Measurements from ENCODE around the gene HS1BP3. TPM values are rescaled to one million over a fixed set of nuclear protein-coding genes. Genes with fewer than 3 reads are reported as not detected.
A peak's percentile ranks its signal among the peaks of the same experiment; 100 is the strongest.

HS1BP3 gene
- total RNA-seq, 2 experiments from 2014 or later = 12.8 to 12.9 TPM

GRCh38 chr2:20664431-20665242 lies 13.7 kb upstream of the HS1BP3 start:
- Mint-ChIP-seq H3K9me3 (ENCODE audit: low read depth) (no peaks in the 10 kb centered on the region), H3K27ac (no peak overlapping the region), H3K27me3 (peaks cover 92% of the 10 kb centered on the region), H3K4me3 (no peak overlapping the region), H3K4me1 (peaks cover 13% of the 10 kb centered on the region), H3K36me3 (no peaks in the 10 kb centered on the region)
- ATAC-seq (no peak), DNase-seq (no peak)
- CTCF ChIA-PET = interaction anchor here (2.0 to 8.6 kb wide), 2 partner anchors 13 to 299 kb away, joined by 10 to 154 read pairs; partner anchors contain the start of gene HS1BP3

GRCh38 chr2:20664071-20664390 lies 13.1 kb upstream of the HS1BP3 start:
- no peaks in the 10 kb centered on the region for H3K9me3 Mint-ChIP-seq (ENCODE audit: low read depth)
- CTCF ChIA-PET = interaction anchor here (2.0 to 8.6 kb wide), 2 partner anchors 13 to 299 kb away, joined by 10 to 154 read pairs; partner anchors contain the start of gene HS1BP3
- peaks cover 91% of the 10 kb centered on the region for H3K27me3 Mint-ChIP-seq
- no peak overlapping the region for H3K27ac Mint-ChIP-seq
- ATAC-seq (no peak), DNase-seq (no peak)
- H3K4me3 Mint-ChIP-seq = no peak overlapping the region
- no peaks in the 10 kb centered on the region for H3K36me3 Mint-ChIP-seq
- peaks cover 13% of the 10 kb centered on the region for H3K4me1 Mint-ChIP-seq

- Mint-ChIP-seq H3K4me3 (no peak overlapping the region), H3K27ac (no peak overlapping the region), H3K27me3 (peaks cover 89% of the 10 kb centered on the region), H3K36me3 (no peaks in the 10 kb centered on the region), H3K4me1 (peaks cover 13% of the 10 kb centered on the region), H3K9me3 (ENCODE audit: low read depth) (no peaks in the 10 kb centered on the region)
- ATAC-seq (no peak), DNase-seq (no peak)
- CTCF ChIA-PET = interaction anchor here (2.0 to 8.6 kb wide), 2 partner anchors 12 to 300 kb away, joined by 10 to 154 read pairs; partner anchors contain the start of gene HS1BP3
Observed at GRCh38 chr2:20663196-20664070, 12.5 kb upstream of the HS1BP3 start.

- H3K36me3 Mint-ChIP-seq = no peaks in the 10 kb centered on the region
- CTCF ChIA-PET = interaction anchor here (0.7 to 8.6 kb wide), 20 partner anchors 8 to 344 kb away, joined by 3 to 154 read pairs (median 7); partner anchors contain the start of genes HS1BP3 and LDAH
- ATAC-seq (no peak), DNase-seq (no peak)
- peaks cover 85% of the 10 kb centered on the region for H3K27me3 Mint-ChIP-seq
- no peak overlapping the region for H3K4me3 Mint-ChIP-seq
- peaks cover 13% of the 10 kb centered on the region for H3K4me1 Mint-ChIP-seq
- no peak overlapping the region for H3K27ac Mint-ChIP-seq
- H3K9me3 Mint-ChIP-seq (ENCODE audit: low read depth) = no peaks in the 10 kb centered on the region
Observed at GRCh38 chr2:20662308-20662937, 11.5 kb upstream of the HS1BP3 start.

GRCh38 chr2:20661421-20662307 lies 10.8 kb upstream of the HS1BP3 start:
- CTCF ChIA-PET = interaction anchor here (0.6 to 8.6 kb wide), 35 partner anchors 9 to 381 kb away, joined by 3 to 154 read pairs (median 4); partner anchors contain the start of genes HS1BP3 and LDAH
- no peak overlapping the region for H3K27ac Mint-ChIP-seq
- DNase-seq (peak; percentile 75), ATAC-seq (peak; percentile 73)
- peaks cover 82% of the 10 kb centered on the region for H3K27me3 Mint-ChIP-seq
- H3K4me3 Mint-ChIP-seq = no peak overlapping the region
- H3K36me3 Mint-ChIP-seq = no peaks in the 10 kb centered on the region
- peaks cover 12% of the 10 kb centered on the region for H3K4me1 Mint-ChIP-seq
- no peaks in the 10 kb centered on the region for H3K9me3 Mint-ChIP-seq (ENCODE audit: low read depth)

DNA sequence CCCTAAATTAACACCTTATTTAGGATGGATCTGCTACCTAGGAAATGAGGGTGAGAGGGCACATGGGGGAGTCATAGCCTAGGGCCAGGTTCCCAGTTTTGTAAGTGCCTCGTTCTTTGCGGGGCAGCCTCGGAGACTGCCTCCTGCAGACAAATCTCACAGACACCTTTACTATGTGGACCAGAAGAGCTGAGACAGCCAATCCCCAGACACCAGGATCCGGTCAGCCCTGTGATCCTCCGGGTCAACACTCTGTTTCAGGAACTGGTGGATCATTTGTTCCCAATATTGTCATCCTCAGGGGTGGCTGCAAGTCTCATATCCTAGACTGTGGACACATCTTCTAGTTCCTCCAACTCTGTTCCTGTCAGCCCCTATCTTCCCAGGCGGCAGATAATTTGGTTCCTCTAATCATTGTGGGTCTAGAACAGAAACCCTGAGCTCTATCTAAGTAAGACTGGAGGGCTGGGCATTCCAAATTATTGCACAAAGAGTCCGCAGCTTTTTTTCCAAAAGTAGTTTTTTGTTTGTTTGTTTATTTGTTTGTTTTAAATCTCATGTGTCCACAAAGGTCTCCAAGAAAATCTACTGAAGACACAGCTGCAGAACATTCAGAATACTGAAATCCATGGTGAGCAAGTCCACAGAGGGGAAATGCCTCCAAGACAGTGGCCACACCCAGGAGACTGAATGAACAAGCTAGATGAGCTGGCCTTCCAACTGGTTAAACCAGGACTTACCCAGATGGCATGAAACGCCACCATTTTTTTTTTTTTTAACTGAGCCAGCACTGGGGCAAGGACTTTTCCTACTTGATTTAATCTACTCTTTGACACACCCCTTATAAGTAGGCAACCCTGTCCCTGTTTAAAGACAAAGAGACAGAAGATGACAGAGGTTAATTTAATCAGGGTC lies 9.9 kb upstream of the HS1BP3 start:
- ATAC-seq (no peak), DNase-seq (no peak)
- Mint-ChIP-seq H3K4me1 (peaks cover 5% of the 10 kb centered on the region), H3K4me3 (no peak overlapping the region), H3K27ac (no peak overlapping the region), H3K36me3 (no peaks in the 10 kb centered on the region), H3K9me3 (ENCODE audit: low read depth) (no peaks in the 10 kb centered on the region), H3K27me3 (peaks cover 76% of the 10 kb centered on the region)
- CTCF ChIA-PET = interaction anchor here (0.7 to 8.6 kb wide), 31 partner anchors 9 to 382 kb away, joined by 3 to 154 read pairs (median 4); partner anchors contain the start of genes HS1BP3 and LDAH

DNA sequence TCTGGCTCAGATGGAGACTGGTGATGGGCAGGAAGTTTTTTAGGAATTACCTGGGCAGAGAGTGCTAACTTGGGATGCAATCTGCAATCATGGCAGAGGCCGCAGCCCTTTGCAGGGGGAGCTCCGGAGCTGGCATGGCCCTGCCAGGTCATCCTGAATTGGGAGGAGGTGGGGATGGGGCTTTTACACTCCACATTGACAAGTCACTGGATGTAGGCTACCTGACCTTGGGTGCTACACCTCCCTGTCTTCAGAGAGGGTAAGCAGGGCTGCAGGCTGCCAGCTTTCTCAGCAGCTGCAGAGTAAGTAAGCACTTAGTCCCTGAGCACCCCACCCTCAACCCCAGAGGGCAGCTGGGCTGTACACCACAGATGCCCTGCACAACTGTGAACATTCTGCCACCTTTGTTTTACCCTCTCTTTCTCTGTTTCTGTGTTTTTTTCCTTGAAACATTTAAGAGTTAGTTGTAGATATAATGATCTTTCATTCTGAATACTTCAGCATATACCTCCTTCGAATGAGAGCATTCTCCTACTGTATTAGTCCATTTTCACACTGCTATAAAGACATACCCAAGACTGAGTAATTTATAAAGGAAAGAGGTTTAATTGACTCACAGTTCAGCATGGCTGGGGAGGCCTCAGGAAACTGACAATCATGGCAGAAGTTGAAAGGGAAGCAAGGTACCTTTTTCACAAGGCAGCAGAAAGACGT lies 6.8 kb upstream of the HS1BP3 start:
- Mint-ChIP-seq H3K27me3 (peaks cover 58% of the 10 kb centered on the region), H3K36me3 (no peaks in the 10 kb centered on the region), H3K4me3 (no peak overlapping the region), H3K27ac (no peak overlapping the region), H3K9me3 (ENCODE audit: low read depth) (no peaks in the 10 kb centered on the region), H3K4me1 (no peaks in the 10 kb centered on the region)
- ATAC-seq (no peak), DNase-seq (no peak)
- CTCF ChIA-PET = interaction anchor here (1.0 to 2.0 kb wide), 2 partner anchors 9 to 306 kb away, joined by 3 to 7 read pairs; no protein-coding TSS in a partner anchor

DNA sequence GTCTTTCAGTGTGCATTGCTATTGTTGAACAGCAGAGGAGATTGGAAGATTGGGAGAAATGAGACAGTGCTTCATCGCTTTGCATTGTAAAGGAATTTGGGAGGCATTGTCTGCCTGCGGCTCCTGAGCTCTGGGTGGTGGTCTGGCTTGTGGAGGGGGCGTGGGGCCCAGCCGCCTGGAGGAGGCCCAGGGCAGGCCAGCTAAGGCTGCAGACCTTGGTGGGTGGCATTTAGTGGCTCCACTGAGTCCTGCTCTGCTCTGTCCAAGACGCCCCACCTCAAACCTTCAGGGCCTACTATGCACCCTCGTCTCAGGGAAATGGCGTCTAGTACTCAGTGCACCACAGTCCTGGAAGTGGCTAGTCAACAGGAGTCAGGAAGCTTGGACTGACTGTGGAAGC lies 5.7 kb upstream of the HS1BP3 start:
- Mint-ChIP-seq H3K9me3 (ENCODE audit: low read depth) (no peaks in the 10 kb centered on the region), H3K4me1 (peaks cover 1% of the 10 kb centered on the region), H3K27me3 (peaks cover 46% of the 10 kb centered on the region), H3K27ac (no peak overlapping the region), H3K36me3 (no peaks in the 10 kb centered on the region), H3K4me3 (no peak overlapping the region)
- DNase-seq (no peak), ATAC-seq (no peak)
- CTCF ChIA-PET = interaction anchor here (1.0 to 2.0 kb wide), 2 partner anchors 10 to 307 kb away, joined by 3 to 7 read pairs; no protein-coding TSS in a partner anchor

GRCh38 chr2:20654535-20654813 lies 3.6 kb upstream of the HS1BP3 start:
- H3K27me3 Mint-ChIP-seq = peaks cover 27% of the 10 kb centered on the region
- no peak for ATAC-seq
- CTCF ChIA-PET = interaction anchor here (0.6 to 2.0 kb wide), 3 partner anchors 12 to 309 kb away, joined by 3 to 6 read pairs (median 5); no protein-coding TSS in a partner anchor
- DNase-seq = no peak
- H3K9me3 Mint-ChIP-seq (ENCODE audit: low read depth) = no peaks in the 10 kb centered on the region
- H3K4me1 Mint-ChIP-seq = peaks cover 15% of the 10 kb centered on the region
- no peaks in the 10 kb centered on the region for H3K36me3 Mint-ChIP-seq
- H3K27ac Mint-ChIP-seq = no peak overlapping the region
- no peak overlapping the region for H3K4me3 Mint-ChIP-seq

- no peak overlapping the region for H3K27ac Mint-ChIP-seq
- CTCF ChIA-PET = interaction anchor here (0.6 to 4.4 kb wide), 4 partner anchors 7 to 309 kb away, joined by 3 to 44 read pairs (median 6); no protein-coding TSS in a partner anchor
- ATAC-seq = no peak
Observed at GRCh38 chr2:20653695-20654534, 3.0 kb upstream of the HS1BP3 start.

More at GRCh38 chr2:20653695-20654534, 3.0 kb upstream of the HS1BP3 start:
- no peaks in the 10 kb centered on the region for H3K36me3 Mint-ChIP-seq
- H3K9me3 Mint-ChIP-seq (ENCODE audit: low read depth) = no peaks in the 10 kb centered on the region
- DNase-seq = no peak
- H3K4me3 Mint-ChIP-seq = no peak overlapping the region
- peaks cover 22% of the 10 kb centered on the region for H3K27me3 Mint-ChIP-seq
- H3K4me1 Mint-ChIP-seq = peaks cover 19% of the 10 kb centered on the region
